AG04449 (cell line): ENCODE data around the gene ORM2.

ENCODE experiments used
- CTCF ChIA-PET: fragments of 350-600 bp; formaldehyde crosslinking; extraction: SDS; loops from one replicate; lab custom pipeline; 2021; ENCODE audit warnings: antibody characterized with exemption; lab: Yijun Ruan, JAX
- POLR2A ChIA-PET: fragments of 400-600, 350-600 bp; formaldehyde crosslinking; extraction: SDS; loops from one replicate; lab custom pipeline; 2020; ENCODE audit warnings: antibody characterized with exemption, inconsistent platforms; lab: Yijun Ruan, JAX
- DNase-seq: peaks from one replicate; pipeline ENCODE4 v3.0.0-alpha.2; 2010; ENCODE audit warnings: low read depth, low spot score
- H3K4me3 ChIP-seq: 2 replicates; pipeline ENCODE4 v1.5.1; 2011; ENCODE audit warnings: low read depth, mild to moderate bottlenecking, control low read depth, low read length
- TF ChIP-seq, protein P1 (sequence below): IDR thresholded peaks from one replicate; pipeline ENCODE4 v1.5.1; 2011; ENCODE audit warnings: mild to moderate bottlenecking, moderate library complexity, low read length, control low read depth, inconsistent platforms; ENCODE audit not compliant: insufficient read depth; ENCODE audit errors: missing control alignments

ORM2 gene

DNA sequence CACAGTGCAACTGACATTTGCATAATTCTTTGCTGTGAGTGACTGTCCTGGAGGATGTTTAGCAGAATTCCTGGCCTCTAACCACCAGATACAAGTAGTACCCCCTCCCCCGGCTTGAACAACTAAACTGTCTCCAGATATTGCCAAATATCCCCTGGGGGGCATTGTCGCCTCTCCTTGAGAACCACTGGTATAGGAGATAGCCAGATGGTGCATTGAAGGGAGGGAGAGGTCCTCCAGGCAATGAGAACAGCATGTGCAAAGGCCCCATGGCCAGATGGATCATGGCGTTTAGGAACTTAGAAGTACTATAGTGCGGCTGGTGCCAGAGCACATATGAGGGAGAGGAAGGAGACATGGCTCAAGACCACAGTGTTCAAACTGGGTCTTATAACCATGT, 25.7 kb upstream of the ORM2 start:
- no peak for DNase-seq
- H3K4me3 ChIP-seq = no peak overlapping the region
- CTCF ChIA-PET = interaction anchor here (0.9 to 2.2 kb wide), 6 partner anchors 50 to 181 kb away, joined by 3 to 10 read pairs (median 3); partner anchors contain the start of gene COL27A1
- POLR2A ChIA-PET = no interaction called here
- TF ChIP-seq, protein P1, sequence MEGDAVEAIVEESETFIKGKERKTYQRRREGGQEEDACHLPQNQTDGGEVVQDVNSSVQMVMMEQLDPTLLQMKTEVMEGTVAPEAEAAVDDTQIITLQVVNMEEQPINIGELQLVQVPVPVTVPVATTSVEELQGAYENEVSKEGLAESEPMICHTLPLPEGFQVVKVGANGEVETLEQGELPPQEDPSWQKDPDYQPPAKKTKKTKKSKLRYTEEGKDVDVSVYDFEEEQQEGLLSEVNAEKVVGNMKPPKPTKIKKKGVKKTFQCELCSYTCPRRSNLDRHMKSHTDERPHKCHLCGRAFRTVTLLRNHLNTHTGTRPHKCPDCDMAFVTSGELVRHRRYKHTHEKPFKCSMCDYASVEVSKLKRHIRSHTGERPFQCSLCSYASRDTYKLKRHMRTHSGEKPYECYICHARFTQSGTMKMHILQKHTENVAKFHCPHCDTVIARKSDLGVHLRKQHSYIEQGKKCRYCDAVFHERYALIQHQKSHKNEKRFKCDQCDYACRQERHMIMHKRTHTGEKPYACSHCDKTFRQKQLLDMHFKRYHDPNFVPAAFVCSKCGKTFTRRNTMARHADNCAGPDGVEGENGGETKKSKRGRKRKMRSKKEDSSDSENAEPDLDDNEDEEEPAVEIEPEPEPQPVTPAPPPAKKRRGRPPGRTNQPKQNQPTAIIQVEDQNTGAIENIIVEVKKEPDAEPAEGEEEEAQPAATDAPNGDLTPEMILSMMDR = no peak

DNA sequence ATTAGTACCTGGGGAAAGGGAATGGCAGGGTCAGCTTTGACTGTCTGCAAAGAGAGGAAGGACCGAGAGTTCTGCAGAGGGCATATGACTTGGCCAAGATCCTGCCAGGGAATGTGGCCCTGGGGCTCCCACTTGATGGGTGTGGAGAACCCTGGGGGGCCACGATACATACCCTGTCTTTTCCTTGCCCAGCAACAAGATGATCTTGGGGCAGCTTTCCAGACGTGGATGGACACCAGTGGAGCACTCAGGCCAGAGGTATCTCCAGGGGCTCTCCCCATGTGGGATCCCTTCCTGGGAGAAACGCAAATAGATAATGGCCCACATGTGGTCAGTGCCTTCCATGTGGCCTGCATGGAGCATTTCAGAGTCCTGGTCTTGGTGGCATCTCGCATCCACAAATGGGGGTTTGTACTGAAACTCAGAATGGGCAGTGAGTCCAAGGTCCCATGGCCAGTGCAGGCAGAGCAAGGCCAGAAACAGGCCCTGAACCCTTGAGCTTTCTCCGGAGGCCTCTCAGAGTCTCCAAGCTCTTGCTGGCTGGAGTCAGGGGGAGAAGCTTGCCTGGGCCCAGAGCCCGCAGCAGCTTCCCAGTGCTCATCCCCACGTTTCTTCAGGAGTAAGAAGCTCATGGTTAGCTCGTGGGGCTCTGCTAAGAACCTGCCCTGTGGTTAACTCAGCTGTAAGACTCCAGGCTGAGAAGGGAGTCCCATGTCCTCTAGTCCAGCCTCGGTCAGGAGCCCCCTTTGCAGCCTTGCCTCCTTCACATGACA, 25.1 kb upstream of the ORM2 start:
- DNase-seq = no peak
- TF ChIP-seq, protein P1 = no peak
- ChIA-PET CTCF (interaction anchor here (0.9 to 2.2 kb wide), 6 partner anchors 50 to 182 kb away, joined by 3 to 10 read pairs (median 3); partner anchors contain the start of gene COL27A1), POLR2A (no interaction called here)
- H3K4me3 ChIP-seq = no peak overlapping the region

DNA sequence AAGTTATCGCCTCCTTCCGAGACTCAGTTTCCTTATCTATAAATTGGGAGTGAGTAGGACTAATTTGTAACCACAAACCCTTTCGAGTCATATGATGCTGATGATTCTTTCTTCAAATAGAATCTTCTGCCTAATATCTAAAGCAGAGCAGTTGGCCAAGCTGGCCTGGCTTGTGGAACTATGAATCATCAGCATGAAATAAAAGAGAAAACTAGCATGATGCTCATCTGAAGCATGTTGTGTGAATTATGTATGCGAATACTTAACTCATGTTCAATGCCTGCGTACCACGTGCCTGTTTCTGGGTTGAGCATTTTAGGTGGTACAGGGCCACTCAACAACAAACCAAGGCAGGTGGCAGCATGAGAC, 21.8 kb upstream of the ORM2 start:
- CTCF ChIA-PET = interaction anchor here (1.1 to 2.3 kb wide), 4 partner anchors 146 to 248 kb away, joined by 3 to 8 read pairs (median 5); partner anchors contain the start of gene COL27A1
- DNase-seq = no peak
- H3K4me3 ChIP-seq = no peak overlapping the region
- POLR2A ChIA-PET = no interaction called here
- TF ChIP-seq, protein P1 = no peak

DNA sequence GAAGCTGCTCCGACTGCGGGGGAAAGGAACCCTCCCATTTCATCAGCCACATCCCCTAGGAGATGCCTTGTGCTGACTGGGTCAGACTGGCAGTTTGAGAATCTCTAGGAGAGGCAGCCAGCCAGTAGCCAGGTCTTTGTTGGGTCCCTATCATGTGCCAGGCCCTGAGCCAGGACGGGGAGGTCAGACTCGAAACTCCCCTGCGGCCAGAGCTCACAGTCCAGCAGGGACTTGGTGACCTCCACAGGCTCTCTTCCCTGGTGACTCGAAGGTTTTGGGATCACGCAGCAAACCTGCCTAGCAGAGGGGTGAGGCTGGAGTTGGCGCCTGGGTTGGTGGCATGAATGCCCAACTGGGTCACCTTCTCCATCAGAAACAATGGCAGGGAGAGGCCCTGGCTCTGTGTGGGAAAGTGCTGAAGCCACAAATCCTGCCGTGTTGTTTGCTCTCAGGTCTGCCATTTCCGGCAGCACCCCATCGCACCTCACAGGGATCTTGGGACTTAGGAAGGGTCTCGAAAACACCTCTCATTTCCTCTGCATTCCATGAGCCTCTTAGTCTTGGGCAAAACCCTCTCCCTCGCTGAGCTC, 21.2 kb upstream of the ORM2 start:
- ChIA-PET POLR2A (no interaction called here), CTCF (interaction anchor here (1.1 to 2.3 kb wide), 5 partner anchors 147 to 627 kb away, joined by 3 to 8 read pairs (median 4); partner anchors contain the start of gene COL27A1)
- TF ChIP-seq, protein P1 = no peak
- no peak overlapping the region for H3K4me3 ChIP-seq
- DNase-seq = no peak

GRCh38 chr9:114309096-114309495, 20.6 kb upstream of the ORM2 start:
- H3K4me3 ChIP-seq = no peak overlapping the region
- TF ChIP-seq, protein P1 = no peak
- CTCF ChIA-PET = interaction anchor here (1.2 to 2.3 kb wide), 5 partner anchors 10 to 627 kb away, joined by 3 to 8 read pairs (median 4); partner anchors contain the start of gene COL27A1
- DNase-seq = no peak
- POLR2A ChIA-PET = no interaction called here
